Measurements from ENCODE around the gene ASAP3. TPM values are rescaled to one million over a fixed set of nuclear protein-coding genes. Genes with fewer than 3 reads are reported as not detected.

ASAP3 gene
- total and polyA plus RNA-seq, 9 of the 15 experiments (the other 6 are each of a cell fraction or from before 2014, with no cell fraction given), result 1.7 to 31.2 (median 17.4) TPM

DNA sequence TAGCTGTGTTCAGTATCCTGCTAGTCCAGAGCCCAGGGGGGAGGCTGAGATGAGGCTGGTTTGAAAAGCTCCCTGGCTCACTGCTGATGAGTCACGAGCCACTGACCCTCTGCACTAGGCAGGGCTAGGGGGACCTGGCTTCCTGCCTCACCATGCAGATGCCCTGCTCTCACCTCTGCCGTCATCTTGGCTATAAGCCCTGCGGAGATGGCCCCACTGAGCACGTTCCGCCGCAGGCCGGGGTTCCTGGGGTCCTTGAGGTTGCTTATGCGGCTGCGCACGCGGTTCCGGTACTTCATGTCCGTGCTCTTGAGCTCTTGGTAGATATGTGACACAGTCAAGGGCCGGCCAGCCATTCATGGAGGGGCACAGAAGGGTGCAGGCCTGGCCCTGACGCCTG lies 90.3 kb downstream of the ASAP3 start:
- ATAC-seq, result peak; percentile 13; the same call in 1 of the 3 replicates
- no peak overlapping the region for H3K4me2 ChIP-seq (ENCODE audit: insufficient read depth, low read length)
- H3K4me3 ChIP-seq, result no peak overlapping the region
- H3K27ac ChIP-seq (ENCODE audit: extremely low read depth, low read depth, low read length), result no peak overlapping the region
- FAIRE-seq, result no peak
- intact Hi-C loops (cut with micrococcal nuclease), result no loop called here
- BruUV-seq (replicated peaks), result no TSS peak
- WGBS (ENCODE audit: insufficient coverage, low coverage, missing lambda C conversion rate), result 67% methylated on average over 15 of the region's 15 CpGs
- H3K27me3 ChIP-seq (ENCODE audit: control insufficient read depth in 2 of 2, insufficient read depth in 2 of 2, low read length in 2 of 2), result peaks cover 0 to 5% of the 10 kb centered on the region in 2 experiments; a peak in 2 of 5 replicates
- TF ChIP-seq, protein P1, sequence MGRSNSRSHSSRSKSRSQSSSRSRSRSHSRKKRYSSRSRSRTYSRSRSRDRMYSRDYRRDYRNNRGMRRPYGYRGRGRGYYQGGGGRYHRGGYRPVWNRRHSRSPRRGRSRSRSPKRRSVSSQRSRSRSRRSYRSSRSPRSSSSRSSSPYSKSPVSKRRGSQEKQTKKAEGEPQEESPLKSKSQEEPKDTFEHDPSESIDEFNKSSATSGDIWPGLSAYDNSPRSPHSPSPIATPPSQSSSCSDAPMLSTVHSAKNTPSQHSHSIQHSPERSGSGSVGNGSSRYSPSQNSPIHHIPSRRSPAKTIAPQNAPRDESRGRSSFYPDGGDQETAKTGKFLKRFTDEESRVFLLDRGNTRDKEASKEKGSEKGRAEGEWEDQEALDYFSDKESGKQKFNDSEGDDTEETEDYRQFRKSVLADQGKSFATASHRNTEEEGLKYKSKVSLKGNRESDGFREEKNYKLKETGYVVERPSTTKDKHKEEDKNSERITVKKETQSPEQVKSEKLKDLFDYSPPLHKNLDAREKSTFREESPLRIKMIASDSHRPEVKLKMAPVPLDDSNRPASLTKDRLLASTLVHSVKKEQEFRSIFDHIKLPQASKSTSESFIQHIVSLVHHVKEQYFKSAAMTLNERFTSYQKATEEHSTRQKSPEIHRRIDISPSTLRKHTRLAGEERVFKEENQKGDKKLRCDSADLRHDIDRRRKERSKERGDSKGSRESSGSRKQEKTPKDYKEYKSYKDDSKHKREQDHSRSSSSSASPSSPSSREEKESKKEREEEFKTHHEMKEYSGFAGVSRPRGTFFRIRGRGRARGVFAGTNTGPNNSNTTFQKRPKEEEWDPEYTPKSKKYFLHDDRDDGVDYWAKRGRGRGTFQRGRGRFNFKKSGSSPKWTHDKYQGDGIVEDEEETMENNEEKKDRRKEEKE (IDR thresholded peaks at IDR 0.05; ENCODE audit: borderline replicate concordance in 1 of 2, control insufficient read depth in 1 of 2, low read depth in 2 of 2, low read length in 1 of 2), result no peak
- 0 out of 2 replicates have a peak, but pooled peaks have one; percentile 1 for TF ChIP-seq BCOR (IDR thresholded peaks at IDR 0.05)
- no peak for TF ChIP-seq ETV6 (IDR thresholded peaks at IDR 0.05; ENCODE audit: borderline replicate concordance in 1 of 2, low read depth in 2 of 2, low read length in 1 of 2)
- 0 out of 2 replicates have a peak, but pooled peaks have one; percentile 54 for TF ChIP-seq ETV6 (CRISPR knock-in tag; IDR thresholded peaks at IDR 0.05; ENCODE audit: borderline replicate concordance)
- TF ChIP-seq, protein P2, sequence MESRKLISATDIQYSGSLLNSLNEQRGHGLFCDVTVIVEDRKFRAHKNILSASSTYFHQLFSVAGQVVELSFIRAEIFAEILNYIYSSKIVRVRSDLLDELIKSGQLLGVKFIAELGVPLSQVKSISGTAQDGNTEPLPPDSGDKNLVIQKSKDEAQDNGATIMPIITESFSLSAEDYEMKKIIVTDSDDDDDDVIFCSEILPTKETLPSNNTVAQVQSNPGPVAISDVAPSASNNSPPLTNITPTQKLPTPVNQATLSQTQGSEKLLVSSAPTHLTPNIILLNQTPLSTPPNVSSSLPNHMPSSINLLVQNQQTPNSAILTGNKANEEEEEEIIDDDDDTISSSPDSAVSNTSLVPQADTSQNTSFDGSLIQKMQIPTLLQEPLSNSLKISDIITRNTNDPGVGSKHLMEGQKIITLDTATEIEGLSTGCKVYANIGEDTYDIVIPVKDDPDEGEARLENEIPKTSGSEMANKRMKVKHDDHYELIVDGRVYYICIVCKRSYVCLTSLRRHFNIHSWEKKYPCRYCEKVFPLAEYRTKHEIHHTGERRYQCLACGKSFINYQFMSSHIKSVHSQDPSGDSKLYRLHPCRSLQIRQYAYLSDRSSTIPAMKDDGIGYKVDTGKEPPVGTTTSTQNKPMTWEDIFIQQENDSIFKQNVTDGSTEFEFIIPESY (CRISPR knock-in tag; IDR thresholded peaks at IDR 0.05), result peak; percentile 76
- peak; percentile 53; the same call in 1 of the 2 replicates for TF ChIP-seq FOXK1 (CRISPR knock-in tag; IDR thresholded peaks at IDR 0.05; ENCODE audit: borderline replicate concordance)
- H3K4me1 ChIP-seq (replicated peaks in 1 of 2; ENCODE audit: control insufficient read depth in 2 of 2, insufficient read depth in 2 of 2, low read length in 2 of 2), result peaks cover 4 to 24% of the 10 kb centered on the region in 2 experiments
- H3K9me1 ChIP-seq (ENCODE audit: control insufficient read depth, insufficient read depth, low read length), result no peaks in the 10 kb centered on the region
- H4K20me1 ChIP-seq (replicated peaks; ENCODE audit: control insufficient read depth, insufficient read depth, low read length), result no peaks in the 10 kb centered on the region
- in situ Hi-C loops (cut with MboI), result no loop called here
- no peak for DNase-seq (ENCODE audit: extremely low read depth in 1 of 4, low spot score in 3 of 4)
- H3K79me2 ChIP-seq (ENCODE audit: control insufficient read depth, insufficient read depth, low read length), result no peaks in the 10 kb centered on the region
- H3K9me3 ChIP-seq (replicated peaks; ENCODE audit: control insufficient read depth, insufficient read depth, low read depth, low read length), result no peaks in the 10 kb centered on the region
- no peaks in the 10 kb centered on the region for H3K36me3 ChIP-seq (ENCODE audit: control insufficient read depth, insufficient read depth, low read length)
- ChIA-PET CTCF (ENCODE audit: low intra/inter-chr PET ratio) (no interaction called here), POLR2A (interaction anchor here (0.5 to 1.5 kb wide), 5 partner anchors 9 to 81 kb away, joined by 3 to 9 read pairs (median 3); partner anchors contain the start of genes HNRNPR and ZNF436)
- H2AFZ ChIP-seq (ENCODE audit: low read depth, low read length), result peak overlapping the region; percentile 33; the same call in 1 of the 2 replicates
- 0 out of 4 replicates have a peak overlapping the region, but pooled peaks of 1 of the 2 experiments have one; percentile 5 for H3K9ac ChIP-seq (ENCODE audit: insufficient read depth in 1 of 2, low read depth in 2 of 2, low read length in 2 of 2)
